Suppressor macrophage treated with lipopolysaccharide for 4 hours (primary cell): ENCODE results near the gene CLEC1A.

Experiments
- DNase-seq: peaks from one replicate; pipeline ENCODE4 v3.0.0-alpha.2; 2020

Gene CLEC1A

DNA sequence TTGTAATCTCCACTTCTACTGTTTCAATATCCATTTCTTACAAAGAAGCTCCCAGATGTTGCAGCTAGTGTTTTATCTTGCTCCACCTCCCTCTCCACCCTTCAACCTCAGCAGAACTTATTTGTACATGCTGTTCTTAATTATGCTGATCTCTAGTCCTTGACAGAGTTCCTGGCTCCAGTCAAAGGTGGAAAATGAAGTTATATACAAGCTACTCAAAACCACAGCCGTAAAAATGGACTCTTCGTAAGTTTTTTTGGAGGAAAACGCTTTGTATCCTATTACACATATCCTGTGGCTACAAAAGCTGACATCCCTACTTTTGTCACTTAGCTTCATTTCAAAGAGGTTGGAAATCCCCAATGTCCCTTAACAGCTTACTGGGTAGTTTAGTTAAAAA lies 1.3 kb downstream of the CLEC1A start:
- peak; percentile 55 for DNase-seq

DNA sequence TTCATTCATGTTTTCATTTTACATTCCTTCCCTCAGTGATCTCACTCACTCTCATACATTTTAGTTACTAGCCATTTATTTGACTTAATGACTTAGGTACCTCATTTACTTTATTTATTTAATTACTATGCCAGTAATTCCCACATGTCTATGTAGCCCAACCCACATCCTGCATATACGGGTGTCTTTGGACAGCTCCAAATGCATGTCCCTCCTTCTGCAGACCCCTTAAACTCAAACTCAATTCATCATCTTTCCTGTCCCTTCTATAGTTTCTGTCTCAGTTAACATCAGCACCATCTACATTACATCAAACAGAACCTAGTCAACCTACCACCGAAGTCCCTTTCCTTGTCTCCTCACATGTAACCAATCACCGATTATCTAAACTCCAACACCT lies 2.8 kb downstream of the CLEC1A start:
- no peak for DNase-seq

GRCh38 chr12:10094646-10095395 lies 4.0 kb downstream of the CLEC1A start:
- peak; percentile 95 for DNase-seq

- no peak for DNase-seq
Measured at GRCh38 chr12:10088955-10089900, 9.6 kb downstream of the CLEC1A start.

DNA sequence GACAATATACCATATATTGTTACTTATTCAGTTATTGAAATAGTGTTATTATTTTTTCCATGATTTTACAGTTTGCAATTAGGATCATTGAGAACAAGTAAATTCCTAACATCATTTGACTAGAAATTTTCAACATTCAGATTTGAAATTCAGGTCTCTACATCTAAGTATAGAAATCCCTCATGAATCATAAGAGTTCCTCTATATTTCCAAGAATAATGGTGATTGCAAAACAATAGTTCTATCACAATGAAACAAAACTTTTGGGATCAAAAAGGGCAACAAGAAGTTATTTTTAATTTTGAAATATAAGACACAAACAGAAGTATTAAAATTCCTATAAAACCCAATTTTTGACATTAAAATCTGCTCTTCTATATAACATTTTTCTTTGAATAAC lies 10.8 kb downstream of the CLEC1A start:
- DNase-seq: peak; percentile 48

- DNase-seq: no peak
Measured at GRCh38 chr12:10086387-10086786, 12.4 kb downstream of the CLEC1A start.

DNA sequence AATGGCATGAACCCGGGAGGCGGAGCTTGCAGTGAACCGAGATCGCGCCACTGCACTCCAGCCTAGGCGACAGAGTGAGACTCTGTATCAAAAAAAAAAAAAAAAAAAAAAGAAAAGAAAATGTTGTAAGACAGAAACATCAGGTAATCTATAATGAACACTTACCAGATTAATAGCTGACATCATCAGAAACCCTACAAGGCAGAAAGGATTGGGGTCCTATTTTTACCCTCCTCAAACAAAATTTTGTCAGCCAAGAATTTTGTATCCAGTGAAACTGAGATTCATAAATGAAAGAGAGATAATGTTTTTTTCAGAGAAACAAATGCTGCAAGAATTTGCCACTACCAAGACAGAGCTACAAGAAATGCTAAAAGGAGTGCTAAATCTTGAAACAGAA lies 14.1 kb downstream of the CLEC1A start:
- DNase-seq: no peak

- DNase-seq: no peak
Measured at GRCh38 chr12:10082117-10082874, 16.5 kb downstream of the CLEC1A start.

- no peak for DNase-seq
Measured at GRCh38 chr12:10075451-10075850, 23.3 kb downstream of the CLEC1A start.

DNA sequence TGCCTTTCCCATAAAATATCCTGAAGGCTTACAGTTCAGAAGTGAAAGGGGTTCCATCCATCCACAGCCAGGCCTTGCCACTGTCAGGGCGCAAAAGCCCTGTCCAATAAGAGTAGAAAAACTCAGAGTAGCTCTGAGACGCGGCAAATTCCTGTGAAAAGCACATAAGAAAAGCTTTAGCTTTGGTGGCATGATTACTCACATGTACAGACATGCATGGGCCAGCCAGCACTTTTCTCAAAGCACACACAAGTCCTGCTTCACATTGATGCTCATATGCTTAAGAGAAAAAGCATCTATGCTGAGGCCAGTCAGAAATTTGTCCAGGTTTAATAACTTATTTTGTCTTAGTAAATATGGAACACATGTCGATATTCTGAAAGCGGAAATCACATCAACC lies 25.5 kb downstream of the CLEC1A start:
- DNase-seq: no peak

DNA sequence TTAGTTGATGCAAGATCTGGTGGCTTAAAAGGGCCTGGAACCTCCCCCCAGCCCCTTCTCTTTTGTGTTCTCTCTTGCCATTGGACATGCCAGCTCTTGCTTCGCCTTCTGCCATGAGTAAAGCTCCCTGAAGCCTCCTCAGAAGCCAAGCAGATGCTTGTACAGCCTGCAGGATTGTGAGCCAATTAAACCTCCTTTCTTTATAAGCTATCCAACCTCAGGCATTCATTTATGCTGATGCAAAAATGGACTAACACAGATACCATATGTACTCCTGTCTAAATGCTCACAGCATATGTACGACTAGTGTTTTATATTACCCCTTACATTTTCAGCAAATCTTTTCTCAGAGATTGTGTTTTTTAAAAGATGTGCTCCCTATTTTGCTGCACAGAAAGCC lies 26.7 kb downstream of the CLEC1A start:
- DNase-seq: no peak

GRCh38 chr12:10070380-10070779 lies 28.4 kb downstream of the CLEC1A start:
- no peak for DNase-seq

DNA sequence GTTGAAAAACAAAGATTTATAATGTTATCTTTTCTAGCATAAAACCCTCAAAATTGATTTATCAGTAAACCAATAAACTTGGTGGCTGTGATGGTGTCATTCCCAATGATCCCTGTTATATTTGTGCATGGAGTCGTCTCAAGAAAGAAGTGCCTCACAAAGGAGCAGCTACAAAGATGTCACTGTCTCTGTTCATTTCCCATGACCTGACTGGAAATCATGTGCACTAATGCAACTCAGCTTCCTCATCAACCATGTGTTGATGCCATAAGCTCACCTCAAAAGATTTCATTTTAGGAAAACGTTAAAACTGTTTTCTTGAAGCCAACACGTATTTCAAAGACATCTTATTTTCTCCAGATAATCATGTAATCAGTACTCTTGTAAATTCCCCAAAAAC lies 28.8 kb downstream of the CLEC1A start:
- DNase-seq: peak; percentile 56

GRCh38 chr12:10069099-10069498 lies 29.7 kb downstream of the CLEC1A start:
- peak; percentile 40 for DNase-seq

- peak; percentile 85 for DNase-seq
Measured at GRCh38 chr12:10068644-10069043, 30.1 kb downstream of the CLEC1A start.

- DNase-seq: no peak
Measured at GRCh38 chr12:10067942-10068341, 30.8 kb downstream of the CLEC1A start.

- DNase-seq: no peak
Measured at GRCh38 chr12:10067264-10067663, 31.5 kb downstream of the CLEC1A start.

- DNase-seq: no peak
Measured at GRCh38 chr12:10065241-10065640, 33.5 kb downstream of the CLEC1A start.

DNA sequence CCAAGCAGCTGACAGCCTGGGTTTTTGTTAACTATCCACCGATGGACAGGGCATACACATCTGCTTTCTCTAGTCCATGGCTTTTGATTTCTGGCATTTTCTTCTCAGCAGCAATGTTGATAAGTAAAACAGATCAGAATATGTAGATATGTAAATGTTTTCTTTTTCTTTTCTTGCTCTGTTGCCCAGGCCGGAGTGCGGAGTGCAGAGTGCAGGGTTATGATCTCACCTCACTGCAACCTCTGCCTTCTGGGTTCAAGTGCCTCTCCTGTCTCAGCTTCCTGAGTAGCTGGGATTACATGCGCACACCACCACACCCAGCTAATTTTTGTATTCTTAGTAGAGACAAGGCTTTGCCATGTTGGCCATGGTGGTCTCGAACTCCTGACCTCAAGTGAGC lies 40.4 kb downstream of the CLEC1A start:
- no peak for DNase-seq

GRCh38 chr12:10052193-10052913 lies 46.4 kb downstream of the CLEC1A start:
- DNase-seq: peak; percentile 30

DNA sequence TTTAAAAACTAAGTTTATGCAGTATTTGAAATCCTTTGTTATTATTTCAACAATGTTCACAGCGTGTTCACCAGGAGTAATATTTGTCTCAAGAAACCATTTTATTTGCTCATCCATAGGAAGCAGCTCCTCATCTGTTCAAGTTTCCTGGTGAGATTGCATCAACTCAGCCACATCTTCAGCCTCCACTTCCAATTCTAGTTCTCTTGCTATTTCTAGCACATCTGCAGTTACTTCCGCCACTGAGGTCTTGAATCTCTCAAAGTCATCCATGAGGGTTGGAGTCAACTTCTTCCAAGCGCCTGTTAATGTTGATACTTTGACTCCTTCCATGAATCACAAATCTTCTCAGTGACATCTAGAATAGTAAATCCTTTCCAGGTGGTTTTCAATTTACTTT lies 50.3 kb downstream of the CLEC1A start:
- peak; percentile 37 for DNase-seq

GRCh38 chr12:10042167-10042566 lies 56.6 kb downstream of the CLEC1A start:
- DNase-seq: no peak
